ENCODE measurements around the gene CCNY. TPM values are rescaled to one million over a fixed set of nuclear protein-coding genes. Genes with fewer than 3 reads are reported as not detected.

CCNY gene
- total and polyA plus RNA-seq, 2 donors (not counting 1 experiment from before 2014, with no cell fraction given) = 34.1 to 64.9 TPM

GRCh38 chr10:35446439-35446838 is 110.1 kb downstream of the CCNY start:
- Mint-ChIP-seq H3K27ac (no peak overlapping the region), H3K4me1 (peaks cover 65% of the 10 kb centered on the region), H3K4me3 (no peak overlapping the region), H3K9me3 (ENCODE audit: insufficient read depth) (peaks cover 21% of the 10 kb centered on the region), H3K27me3 (no peaks in the 10 kb centered on the region)
- ATAC-seq (ENCODE audit: low read depth) (no peak), DNase-seq (no peak)
- intact Hi-C loops (cut with micrococcal nuclease) = no loop called here
- POLR2A ChIA-PET = no interaction called here
- H3K4me3 ChIP-seq (ENCODE audit: control extremely low read depth in 1 of 5, extremely low read depth in 1 of 5, insufficient read depth in 1 of 5, low read depth in 2 of 5, low read length in 4 of 5) = no peak overlapping the region
- H3K79me2 ChIP-seq (ENCODE audit: control insufficient read depth, insufficient read depth, low read length) = peaks cover 88% of the 10 kb centered on the region
- CTCF ChIA-PET = no interaction called here
- H3K4me1 ChIP-seq (ENCODE audit: control insufficient read depth in 2 of 2, insufficient read depth in 2 of 2, low read length in 2 of 2) = peaks cover 50 to 52% of the 10 kb centered on the region in 2 donors
- H3K9me3 ChIP-seq (ENCODE audit: control extremely low read depth in 1 of 3, control insufficient read depth in 2 of 3, insufficient read depth in 1 of 3, low read length in 2 of 3) = peaks cover 7 to 37% (median 22%) of the 10 kb centered on the region in 3 donors
- no peak overlapping the region for H3K27ac ChIP-seq (ENCODE audit: low read length in 2 of 2)
- H3K4me2 ChIP-seq (replicated peaks; ENCODE audit: low read depth, low read length, poor library complexity, severe bottlenecking) = no peak overlapping the region
- no CpG with 5 or more reads among the region's 2 CpGs for WGBS (ENCODE audit: insufficient coverage)
- TF ChIP-seq CTCF (IDR thresholded peaks at IDR 0.05) = no peak
- TF ChIP-seq EZH2 (IDR thresholded peaks at IDR 0.05; ENCODE audit: borderline replicate concordance, insufficient read depth, low read depth, low read length, poor library complexity, severe bottlenecking) = no peak
- no peak overlapping the region for H3K9ac ChIP-seq (ENCODE audit: low read length)
- no peak overlapping the region for H2AFZ ChIP-seq (ENCODE audit: insufficient read depth, low read depth, low read length, poor library complexity, severe bottlenecking)
- peaks cover 63% of the 10 kb centered on the region for H4K20me1 ChIP-seq (ENCODE audit: control insufficient read depth, insufficient read depth, low read length, poor library complexity, severe bottlenecking)
- H3K36me3 ChIP-seq (replicated peaks in 1 of 2; ENCODE audit: control extremely low read depth in 1 of 2, control insufficient read depth in 1 of 2, extremely low read depth in 1 of 2, insufficient read depth in 2 of 2, low read length in 1 of 2) = no peaks in the 10 kb centered on the region
- no peaks in the 10 kb centered on the region for H3K27me3 ChIP-seq (replicated peaks in 1 of 4; ENCODE audit: control extremely low read depth in 1 of 4, control insufficient read depth in 3 of 4, insufficient read depth in 4 of 4, low read length in 3 of 4)

- Histone ChIP-seq H3K27ac (ENCODE audit: low read length in 2 of 2) (peak overlapping the region in 1 of 2 donors; percentile 35), H3K36me3 (replicated peaks in 1 of 2; ENCODE audit: control extremely low read depth in 1 of 2, control insufficient read depth in 1 of 2, extremely low read depth in 1 of 2, insufficient read depth in 2 of 2, low read length in 1 of 2) (no peaks in the 10 kb centered on the region), H3K4me3 (ENCODE audit: control extremely low read depth in 1 of 5, extremely low read depth in 1 of 5, insufficient read depth in 1 of 5, low read depth in 2 of 5, low read length in 4 of 5) (no peak overlapping the region), H3K9me3 (ENCODE audit: control extremely low read depth in 1 of 3, control insufficient read depth in 2 of 3, insufficient read depth in 1 of 3, low read length in 2 of 3) (peaks cover 4 to 25% (median 17%) of the 10 kb centered on the region in 3 donors), H3K4me1 (ENCODE audit: control insufficient read depth in 2 of 2, insufficient read depth in 2 of 2, low read length in 2 of 2) (peaks cover 56 to 57% of the 10 kb centered on the region in 2 donors), H3K79me2 (ENCODE audit: control insufficient read depth, insufficient read depth, low read length) (peaks cover 90% of the 10 kb centered on the region), H2AFZ (ENCODE audit: insufficient read depth, low read depth, low read length, poor library complexity, severe bottlenecking) (no peak overlapping the region), H3K4me2 (replicated peaks; ENCODE audit: low read depth, low read length, poor library complexity, severe bottlenecking) (peak overlapping the region; percentile 50), H3K27me3 (replicated peaks in 1 of 4; ENCODE audit: control extremely low read depth in 1 of 4, control insufficient read depth in 3 of 4, insufficient read depth in 4 of 4, low read length in 3 of 4) (no peaks in the 10 kb centered on the region), H3K9ac (ENCODE audit: low read length) (peak overlapping the region; percentile 1), H4K20me1 (ENCODE audit: control insufficient read depth, insufficient read depth, low read length, poor library complexity, severe bottlenecking) (peaks cover 62% of the 10 kb centered on the region)
- intact Hi-C loops (cut with micrococcal nuclease) = no loop called here
- peaks cover 73% of the 10 kb centered on the region for H3K4me1 Mint-ChIP-seq
- H3K27ac Mint-ChIP-seq = peak overlapping the region; percentile 63
- CTCF ChIA-PET = no interaction called here
- H3K9me3 Mint-ChIP-seq (ENCODE audit: insufficient read depth) = peaks cover 12% of the 10 kb centered on the region
- H3K27me3 Mint-ChIP-seq = no peaks in the 10 kb centered on the region
- peak overlapping the region; percentile 55 for H3K4me3 Mint-ChIP-seq
- ATAC-seq (ENCODE audit: low read depth) (no peak), DNase-seq (no peak)
- 34% methylated on average over 10 of the region's 14 CpGs for WGBS (ENCODE audit: insufficient coverage)
- TF ChIP-seq CTCF (IDR thresholded peaks at IDR 0.05) (no peak), EZH2 (IDR thresholded peaks at IDR 0.05; ENCODE audit: borderline replicate concordance, insufficient read depth, low read depth, low read length, poor library complexity, severe bottlenecking) (no peak)
- POLR2A ChIA-PET = no interaction called here
Measured at GRCh38 chr10:35447693-35448407, 111.5 kb downstream of the CCNY start.
